ENCODE data around the gene GIT1.

DNA sequence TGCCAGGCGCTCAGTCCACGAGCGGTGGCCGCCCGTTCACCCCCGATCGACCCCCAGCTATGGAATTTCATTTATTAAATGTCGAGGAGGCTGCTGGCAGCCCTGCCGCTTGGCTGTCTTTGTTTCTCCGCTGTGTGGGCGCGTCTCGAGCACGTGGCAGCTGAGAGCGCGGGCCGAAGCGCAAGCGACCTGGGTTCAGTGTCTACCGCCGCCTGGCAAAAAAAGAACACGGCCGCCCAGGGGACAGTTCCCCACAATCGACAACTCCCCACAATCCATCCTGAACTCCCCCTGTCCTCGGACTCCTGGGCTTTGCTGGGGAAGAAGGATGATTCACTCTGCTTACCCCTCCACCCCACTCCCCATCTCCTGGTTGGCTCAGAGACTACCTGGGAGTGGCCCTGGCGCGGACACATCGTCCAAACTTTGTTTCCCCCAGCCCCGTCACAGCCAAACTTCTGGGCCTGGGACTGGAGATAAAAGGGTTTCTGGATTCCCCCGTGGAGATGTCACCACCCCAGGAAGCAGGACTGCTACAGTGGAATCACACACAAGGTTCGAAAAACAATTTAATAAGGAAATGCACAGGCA is 1.8 kb upstream of the GIT1 start:
- TF ChIP-seq, protein P1, sequence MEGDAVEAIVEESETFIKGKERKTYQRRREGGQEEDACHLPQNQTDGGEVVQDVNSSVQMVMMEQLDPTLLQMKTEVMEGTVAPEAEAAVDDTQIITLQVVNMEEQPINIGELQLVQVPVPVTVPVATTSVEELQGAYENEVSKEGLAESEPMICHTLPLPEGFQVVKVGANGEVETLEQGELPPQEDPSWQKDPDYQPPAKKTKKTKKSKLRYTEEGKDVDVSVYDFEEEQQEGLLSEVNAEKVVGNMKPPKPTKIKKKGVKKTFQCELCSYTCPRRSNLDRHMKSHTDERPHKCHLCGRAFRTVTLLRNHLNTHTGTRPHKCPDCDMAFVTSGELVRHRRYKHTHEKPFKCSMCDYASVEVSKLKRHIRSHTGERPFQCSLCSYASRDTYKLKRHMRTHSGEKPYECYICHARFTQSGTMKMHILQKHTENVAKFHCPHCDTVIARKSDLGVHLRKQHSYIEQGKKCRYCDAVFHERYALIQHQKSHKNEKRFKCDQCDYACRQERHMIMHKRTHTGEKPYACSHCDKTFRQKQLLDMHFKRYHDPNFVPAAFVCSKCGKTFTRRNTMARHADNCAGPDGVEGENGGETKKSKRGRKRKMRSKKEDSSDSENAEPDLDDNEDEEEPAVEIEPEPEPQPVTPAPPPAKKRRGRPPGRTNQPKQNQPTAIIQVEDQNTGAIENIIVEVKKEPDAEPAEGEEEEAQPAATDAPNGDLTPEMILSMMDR (IDR thresholded peaks at IDR 0.05), result no peak
- TF ChIP-seq POLR2A (IDR thresholded peaks at IDR 0.05; ENCODE audit: low read depth) (no peak), POLR2AphosphoS5 (IDR thresholded peaks at IDR 0.05) (no peak), EP300 (IDR thresholded peaks at IDR 0.05) (no peak)

All from esophagus muscularis mucosa (tissue), 4 donors.